ENCODE results near the gene JADE3. TPM values are rescaled to one million over a fixed set of nuclear protein-coding genes. Genes with fewer than 3 reads are reported as not detected.

Gene JADE3
- polyA plus RNA-seq, 1 donor (not counting 4 experiments of a cell fraction or from before 2014, with no cell fraction given), result 8.2 TPM

DNA sequence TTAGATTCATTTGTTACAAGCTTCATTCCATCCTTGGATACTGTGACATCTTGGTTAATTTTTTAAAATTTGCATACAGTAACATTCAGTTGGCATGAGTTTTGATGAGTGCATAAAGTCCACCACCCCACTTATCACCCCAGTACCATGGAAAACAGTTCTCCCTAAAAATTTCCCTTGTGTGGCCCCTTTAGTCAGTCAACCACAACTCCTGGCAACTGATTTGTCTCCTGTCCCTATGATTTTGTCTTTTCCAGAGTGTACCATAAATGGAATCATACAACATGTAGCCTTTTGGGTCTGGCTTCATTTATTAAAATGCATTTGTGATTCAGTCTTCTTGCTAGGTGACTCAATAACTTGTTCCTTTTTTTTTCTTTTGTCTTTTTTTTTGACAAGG is 45.5 kb upstream of the JADE3 start:
- Histone ChIP-seq H3K9me3 (ENCODE audit: control insufficient read depth, low read depth, low read length) (no peaks in the 10 kb centered on the region), H3K9ac (ENCODE audit: control insufficient read depth, extremely low read depth, insufficient read depth, low read length) (no peak overlapping the region), H4K20me1 (ENCODE audit: control insufficient read depth, extremely low read depth, insufficient read depth, low read length) (no peaks in the 10 kb centered on the region), H3K4me1 (ENCODE audit: control insufficient read depth, extremely low read depth, insufficient read depth, low read length) (no peaks in the 10 kb centered on the region), H3K79me2 (ENCODE audit: control insufficient read depth, insufficient read depth, low read length) (no peaks in the 10 kb centered on the region), H3K9me1 (ENCODE audit: control insufficient read depth, extremely low read depth, insufficient read depth, low read length) (no peaks in the 10 kb centered on the region), H2AFZ (ENCODE audit: control insufficient read depth, low read length) (no peak overlapping the region), H3K4me2 (ENCODE audit: control insufficient read depth, extremely low read depth, insufficient read depth, low read depth, low read length) (no peak overlapping the region), H3K36me3 (ENCODE audit: control insufficient read depth in 2 of 2, extremely low read depth in 1 of 2, insufficient read depth in 2 of 2, low read length in 2 of 2) (no peaks in the 10 kb centered on the region), H3K27me3 (ENCODE audit: control insufficient read depth, extremely low read depth, insufficient read depth, low read length) (no peaks in the 10 kb centered on the region), H3K4me3 (ENCODE audit: control insufficient read depth in 2 of 3, extremely low read depth in 1 of 3, insufficient read depth in 2 of 3, low read depth in 1 of 3, low read length in 3 of 3) (no peak overlapping the region), H3K27ac (ENCODE audit: control insufficient read depth, insufficient read depth, low read length) (no peak overlapping the region)
- dilution Hi-C loops (cut with MboI; ENCODE audit: extremely low pct_ligation_motif_present, low sequenced_read_pairs), result no loop called here
- TF ChIP-seq CTCF (optimal IDR thresholded peaks at IDR 0.05 in 1 of 3, IDR thresholded peaks at IDR 0.05 in 1 of 3, conservative IDR thresholded peaks at IDR 0.05 in 1 of 3; ENCODE audit: extremely low read depth in 1 of 3, insufficient read depth in 2 of 3, low read length in 3 of 3) (no peak), EZH2 (IDR thresholded peaks at IDR 0.05; ENCODE audit: low read length) (no peak)
- no peak for FAIRE-seq
- DNase-seq (ENCODE audit: low read depth, low spot score), result no peak

- Histone ChIP-seq H3K9me1 (ENCODE audit: control insufficient read depth, extremely low read depth, insufficient read depth, low read length) (no peaks in the 10 kb centered on the region), H3K4me1 (ENCODE audit: control insufficient read depth, extremely low read depth, insufficient read depth, low read length) (peaks cover 5% of the 10 kb centered on the region), H3K9ac (ENCODE audit: control insufficient read depth, extremely low read depth, insufficient read depth, low read length) (no peak overlapping the region), H2AFZ (ENCODE audit: control insufficient read depth, low read length) (no peak overlapping the region), H3K79me2 (ENCODE audit: control insufficient read depth, insufficient read depth, low read length) (no peaks in the 10 kb centered on the region), H3K27me3 (ENCODE audit: control insufficient read depth, extremely low read depth, insufficient read depth, low read length) (no peaks in the 10 kb centered on the region), H3K36me3 (ENCODE audit: control insufficient read depth in 2 of 2, extremely low read depth in 1 of 2, insufficient read depth in 2 of 2, low read length in 2 of 2) (no peaks in the 10 kb centered on the region), H3K27ac (ENCODE audit: control insufficient read depth, insufficient read depth, low read length) (no peak overlapping the region), H4K20me1 (ENCODE audit: control insufficient read depth, extremely low read depth, insufficient read depth, low read length) (no peaks in the 10 kb centered on the region), H3K4me3 (ENCODE audit: control insufficient read depth in 2 of 3, extremely low read depth in 1 of 3, insufficient read depth in 2 of 3, low read depth in 1 of 3, low read length in 3 of 3) (no peak overlapping the region), H3K9me3 (ENCODE audit: control insufficient read depth, low read depth, low read length) (no peaks in the 10 kb centered on the region), H3K4me2 (ENCODE audit: control insufficient read depth, extremely low read depth, insufficient read depth, low read depth, low read length) (no peak overlapping the region)
- dilution Hi-C loops (cut with MboI; ENCODE audit: extremely low pct_ligation_motif_present, low sequenced_read_pairs), result no loop called here
- FAIRE-seq, result peak; percentile 20
- DNase-seq (ENCODE audit: low read depth, low spot score), result no peak
- TF ChIP-seq CTCF (optimal IDR thresholded peaks at IDR 0.05 in 1 of 3, IDR thresholded peaks at IDR 0.05 in 1 of 3, conservative IDR thresholded peaks at IDR 0.05 in 1 of 3; ENCODE audit: extremely low read depth in 1 of 3, insufficient read depth in 2 of 3, low read length in 3 of 3), result no peak
- TF ChIP-seq EZH2 (IDR thresholded peaks at IDR 0.05; ENCODE audit: low read length), result no peak
Measured at GRCh38 chrX:46873746-46874145, 38.5 kb upstream of the JADE3 start.

Data from keratinocyte (primary cell).